ENCODE measurements around the gene PKP2. TPM values are rescaled to one million over a fixed set of nuclear protein-coding genes. Genes with fewer than 3 reads are reported as not detected.
A peak's percentile ranks its signal among the peaks of the same experiment; 100 is the strongest.
"Not testable (repeated sequence)": the region's sequence is repeated elsewhere in the genome, so short reads cannot be mapped to it uniquely, and the experiment has no call there.

PKP2 gene
- total and polyA plus RNA-seq, 2 donors from 2014 or later = 4.3 to 7.6 TPM

- Histone ChIP-seq H3K4me3 (ENCODE audit: low read length in 3 of 3) (no peak overlapping the region), H3K9ac (ENCODE audit: low read length in 3 of 3) (no peak overlapping the region), H3K27me3 (ENCODE audit: control insufficient read depth, insufficient read depth, low read length) (no peaks in the 10 kb centered on the region), H3K9me3 (ENCODE audit: control insufficient read depth in 2 of 3, insufficient read depth in 1 of 3, low read length in 3 of 3) (no peaks in the 10 kb centered on the region), H3K36me3 (ENCODE audit: control insufficient read depth in 2 of 3, insufficient read depth in 3 of 3, low read length in 3 of 3) (no peaks in the 10 kb centered on the region), H3K4me1 (ENCODE audit: control insufficient read depth in 2 of 3, insufficient read depth in 2 of 3, low read depth in 1 of 3, low read length in 3 of 3) (peaks cover 0 to 2% (median 0%) of the 10 kb centered on the region in 3 donors), H3K27ac (ENCODE audit: low read depth in 2 of 2, low read length in 2 of 2) (no peak overlapping the region)
- intact Hi-C loops (cut with DNase I) = no loop called here
- FAIRE-seq (no peak), DNase-seq (peak in 1 of 5 donors; percentile 25)
- TF ChIP-seq, protein P1, sequence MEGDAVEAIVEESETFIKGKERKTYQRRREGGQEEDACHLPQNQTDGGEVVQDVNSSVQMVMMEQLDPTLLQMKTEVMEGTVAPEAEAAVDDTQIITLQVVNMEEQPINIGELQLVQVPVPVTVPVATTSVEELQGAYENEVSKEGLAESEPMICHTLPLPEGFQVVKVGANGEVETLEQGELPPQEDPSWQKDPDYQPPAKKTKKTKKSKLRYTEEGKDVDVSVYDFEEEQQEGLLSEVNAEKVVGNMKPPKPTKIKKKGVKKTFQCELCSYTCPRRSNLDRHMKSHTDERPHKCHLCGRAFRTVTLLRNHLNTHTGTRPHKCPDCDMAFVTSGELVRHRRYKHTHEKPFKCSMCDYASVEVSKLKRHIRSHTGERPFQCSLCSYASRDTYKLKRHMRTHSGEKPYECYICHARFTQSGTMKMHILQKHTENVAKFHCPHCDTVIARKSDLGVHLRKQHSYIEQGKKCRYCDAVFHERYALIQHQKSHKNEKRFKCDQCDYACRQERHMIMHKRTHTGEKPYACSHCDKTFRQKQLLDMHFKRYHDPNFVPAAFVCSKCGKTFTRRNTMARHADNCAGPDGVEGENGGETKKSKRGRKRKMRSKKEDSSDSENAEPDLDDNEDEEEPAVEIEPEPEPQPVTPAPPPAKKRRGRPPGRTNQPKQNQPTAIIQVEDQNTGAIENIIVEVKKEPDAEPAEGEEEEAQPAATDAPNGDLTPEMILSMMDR (IDR thresholded peaks at IDR 0.05; ENCODE audit: borderline replicate concordance, extremely low read depth, insufficient read depth) = no peak
Observed at GRCh38 chr12:32874078-32874477, 22.5 kb downstream of the PKP2 start.

DNA sequence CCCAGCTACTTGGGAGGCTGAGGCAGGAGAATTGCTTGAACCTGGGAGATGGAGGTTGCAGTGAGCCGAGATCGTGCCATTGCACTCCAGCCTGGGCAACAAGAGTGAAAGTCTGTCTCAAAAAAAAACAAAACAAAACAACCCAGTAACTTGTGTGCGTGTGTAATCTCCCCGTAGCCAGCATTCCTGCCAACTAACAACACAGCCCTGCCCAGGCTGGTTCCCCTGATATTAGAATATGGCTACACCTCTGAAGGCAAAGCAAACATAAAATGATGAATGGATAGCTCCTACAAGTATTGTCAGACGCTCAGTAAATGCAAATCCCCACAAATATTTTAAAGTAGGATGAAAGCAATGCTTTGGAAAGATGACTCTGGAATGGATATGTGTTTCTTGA lies 24.2 kb downstream of the PKP2 start:
- H3K36me3 ChIP-seq (ENCODE audit: control insufficient read depth in 2 of 3, insufficient read depth in 3 of 3, low read length in 3 of 3); H3K9me3 ChIP-seq (ENCODE audit: control insufficient read depth in 2 of 3, insufficient read depth in 1 of 3, low read length in 3 of 3); H3K27me3 ChIP-seq (ENCODE audit: control insufficient read depth, insufficient read depth, low read length); H3K9ac ChIP-seq (ENCODE audit: low read length in 3 of 3); H3K4me1 ChIP-seq (ENCODE audit: control insufficient read depth in 2 of 3, insufficient read depth in 2 of 3, low read depth in 1 of 3, low read length in 3 of 3); DNase-seq; intact Hi-C loops (cut with DNase I); FAIRE-seq; H3K27ac ChIP-seq (ENCODE audit: low read depth in 2 of 2, low read length in 2 of 2); H3K4me3 ChIP-seq (ENCODE audit: low read length in 3 of 3): not testable (repeated sequence)

DNA sequence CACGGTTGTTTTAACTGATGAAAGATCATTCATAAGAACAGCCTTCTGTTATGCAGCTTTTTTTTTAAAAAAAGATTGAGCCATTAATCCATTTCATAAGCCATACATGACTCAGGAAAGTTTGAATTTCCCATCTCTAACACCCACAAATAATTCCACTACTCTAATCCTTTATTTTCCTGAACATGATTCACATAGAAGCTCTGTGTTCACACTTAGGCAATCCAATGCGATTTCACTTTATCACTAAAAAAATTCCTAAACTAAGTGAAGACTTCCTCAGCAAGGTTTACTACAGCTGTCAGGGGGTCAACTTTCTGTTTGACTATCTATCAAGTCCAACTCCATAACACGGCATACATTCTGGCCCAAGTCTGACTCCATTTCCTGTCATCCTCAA lies 25.9 kb downstream of the PKP2 start:
- intact Hi-C loops (cut with DNase I) = no loop called here
- H3K4me1 ChIP-seq (ENCODE audit: control insufficient read depth in 2 of 3, insufficient read depth in 2 of 3, low read depth in 1 of 3, low read length in 3 of 3) = peaks cover 0 to 2% (median 0%) of the 10 kb centered on the region in 3 donors
- DNase-seq = no peak
- H3K27ac ChIP-seq (ENCODE audit: low read depth in 2 of 2, low read length in 2 of 2) = no peak overlapping the region
- TF ChIP-seq, protein P1 (IDR thresholded peaks at IDR 0.05; ENCODE audit: borderline replicate concordance, extremely low read depth, insufficient read depth) = no peak
- no peak for FAIRE-seq
- H3K9ac ChIP-seq (ENCODE audit: low read length in 3 of 3) = no peak overlapping the region
- H3K27me3 ChIP-seq (ENCODE audit: control insufficient read depth, insufficient read depth, low read length) = no peaks in the 10 kb centered on the region
- H3K9me3 ChIP-seq (ENCODE audit: control insufficient read depth in 2 of 3, insufficient read depth in 1 of 3, low read length in 3 of 3) = no peaks in the 10 kb centered on the region
- no peak overlapping the region for H3K4me3 ChIP-seq (ENCODE audit: low read length in 3 of 3)
- no peaks in the 10 kb centered on the region for H3K36me3 ChIP-seq (ENCODE audit: control insufficient read depth in 2 of 3, insufficient read depth in 3 of 3, low read length in 3 of 3)

- TF ChIP-seq, protein P1 (IDR thresholded peaks at IDR 0.05; ENCODE audit: borderline replicate concordance, extremely low read depth, insufficient read depth) = no peak
- FAIRE-seq (no peak), DNase-seq (no peak)
- no peaks in the 10 kb centered on the region for H3K4me1 ChIP-seq (ENCODE audit: control insufficient read depth in 2 of 3, insufficient read depth in 2 of 3, low read depth in 1 of 3, low read length in 3 of 3)
- no peak overlapping the region for H3K9ac ChIP-seq (ENCODE audit: low read length in 3 of 3)
- H3K4me3 ChIP-seq (ENCODE audit: low read length in 3 of 3) = no peak overlapping the region
- intact Hi-C loops (cut with DNase I) = no loop called here
- H3K27ac ChIP-seq (ENCODE audit: low read depth in 2 of 2, low read length in 2 of 2) = no peak overlapping the region
- no peaks in the 10 kb centered on the region for H3K27me3 ChIP-seq (ENCODE audit: control insufficient read depth, insufficient read depth, low read length)
- no peaks in the 10 kb centered on the region for H3K9me3 ChIP-seq (ENCODE audit: control insufficient read depth in 2 of 3, insufficient read depth in 1 of 3, low read length in 3 of 3)
- no peaks in the 10 kb centered on the region for H3K36me3 ChIP-seq (ENCODE audit: control insufficient read depth in 2 of 3, insufficient read depth in 3 of 3, low read length in 3 of 3)
Observed at GRCh38 chr12:32868885-32869284, 27.7 kb downstream of the PKP2 start.
